IPS-18c (cell line): ENCODE results near the gene CX3CR1.

Experiments
- H3K4me3 ChIP-seq: 2 replicates; pipeline ENCODE4 v1.7.0; 2013; ENCODE audit warnings: low read depth, mild to moderate bottlenecking, low read length, moderate library complexity; ENCODE audit not compliant: insufficient read depth
- H3K9me3 ChIP-seq: one replicate; pipeline ENCODE4 v1.6.1; 2013; ENCODE audit warnings: mild to moderate bottlenecking, low read length, moderate library complexity; ENCODE audit not compliant: control insufficient read depth, insufficient read depth

CX3CR1 gene

DNA sequence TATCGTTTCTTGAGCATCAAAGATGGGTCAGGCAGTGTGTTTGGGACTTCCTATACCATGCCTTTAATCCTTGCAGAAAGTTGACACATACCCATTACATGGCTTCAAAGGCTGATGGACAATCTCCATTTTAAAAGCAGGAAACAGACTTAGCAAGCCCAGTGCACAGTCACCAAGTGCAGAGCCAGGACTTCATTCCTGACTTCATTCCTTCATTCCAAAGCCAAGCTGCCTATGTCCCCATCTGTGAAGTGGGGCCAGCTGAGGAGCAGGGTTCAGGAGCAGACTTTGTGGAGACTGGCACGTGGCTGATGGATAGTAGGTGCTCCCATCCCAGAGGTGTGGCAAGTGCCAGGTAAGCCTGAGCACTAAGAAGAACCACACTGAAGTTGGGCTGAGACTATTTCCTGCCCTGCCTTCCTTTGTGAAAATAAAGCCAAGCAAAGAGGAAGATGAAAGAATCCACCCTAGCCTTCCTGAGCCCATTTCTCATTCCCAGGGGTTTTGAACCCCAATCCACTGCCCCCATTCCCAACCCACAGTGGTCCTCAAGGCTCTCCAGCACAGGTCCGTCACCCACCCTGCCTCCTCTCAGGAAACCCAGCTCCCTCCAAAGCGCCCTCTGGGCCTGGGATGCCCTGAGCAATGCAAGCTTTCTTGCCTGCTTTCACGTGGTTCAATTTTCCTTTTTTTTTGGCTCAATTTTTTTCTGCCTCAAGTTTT, 1.8 kb downstream of the CX3CR1 start:
- Histone ChIP-seq H3K4me3 (no peak overlapping the region), H3K9me3 (peaks cover 2% of the 10 kb centered on the region)

DNA sequence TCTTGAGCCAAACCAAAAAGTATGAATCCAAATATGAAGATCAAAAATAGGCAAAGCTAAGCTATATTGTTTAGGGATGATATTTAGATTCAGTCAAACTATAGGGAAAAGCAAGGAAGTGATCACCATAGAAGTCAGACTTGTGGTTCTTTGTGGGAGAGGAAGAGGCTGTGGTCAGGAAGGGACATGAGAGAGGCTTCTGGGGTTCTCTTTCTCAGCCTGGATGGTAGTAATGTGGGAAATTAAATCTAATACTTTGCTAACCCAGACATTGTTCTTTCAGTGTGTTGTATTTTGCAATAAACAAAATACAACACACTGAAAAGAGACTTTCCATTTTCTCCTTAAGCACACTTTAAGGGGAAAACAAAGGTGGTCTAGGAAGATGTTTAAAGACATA, 3.1 kb downstream of the CX3CR1 start:
- H3K4me3 ChIP-seq = no peak overlapping the region

DNA sequence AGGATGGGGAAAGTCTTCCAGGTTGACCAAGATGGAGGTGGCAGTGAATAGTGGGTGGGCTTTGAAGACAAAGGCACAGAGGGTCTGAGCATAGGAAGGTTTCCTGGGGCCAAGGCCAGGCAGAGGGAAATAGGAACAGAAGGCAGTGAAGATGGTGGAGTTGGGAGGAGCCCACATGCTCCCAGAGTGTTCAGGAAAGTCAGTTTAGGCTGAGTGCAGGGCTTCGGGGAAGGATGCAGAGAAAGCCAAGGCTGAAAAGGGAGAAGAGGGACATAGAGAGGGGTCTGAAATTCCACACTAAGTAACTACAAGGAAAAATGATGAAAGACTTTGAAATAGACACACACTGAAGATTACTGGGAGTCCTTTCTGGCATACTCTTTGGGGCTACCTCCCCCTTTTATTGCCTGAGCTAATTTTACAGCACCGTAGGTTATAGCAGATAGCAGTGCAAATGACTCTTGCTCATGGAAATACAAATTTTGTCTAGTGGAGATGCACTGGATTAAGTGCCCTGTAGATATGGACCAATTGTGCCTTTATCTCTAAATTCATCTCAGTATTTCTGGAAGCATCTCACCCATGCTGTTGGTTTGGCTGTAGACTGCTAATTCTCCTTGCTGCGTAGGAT, 3.8 kb downstream of the CX3CR1 start:
- H3K9me3 ChIP-seq = peaks cover 2% of the 10 kb centered on the region

More for the DNA sequence above, 3.1 kb downstream of the CX3CR1 start:
- H3K9me3 ChIP-seq = peaks cover 2% of the 10 kb centered on the region

DNA sequence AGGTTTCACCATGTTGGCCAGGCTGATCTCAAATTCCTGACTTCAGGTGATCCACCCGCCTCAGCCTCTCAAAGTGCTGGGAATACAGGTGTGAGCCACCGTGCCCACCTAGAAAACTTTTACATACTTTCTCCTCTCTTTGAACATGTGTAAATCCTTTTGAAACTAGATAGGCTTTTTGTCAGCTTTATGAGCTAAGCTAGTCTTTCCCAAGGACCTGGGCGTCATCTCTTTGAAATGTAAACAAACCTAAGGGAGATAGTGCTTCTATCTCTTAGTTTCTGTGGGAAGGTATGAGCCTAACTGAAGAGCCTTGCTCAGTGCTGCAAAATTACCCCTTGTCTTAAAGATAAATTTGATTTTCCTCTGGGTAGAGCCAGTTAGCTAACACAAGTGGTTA, 4.8 kb downstream of the CX3CR1 start:
- Histone ChIP-seq H3K4me3 (no peak overlapping the region), H3K9me3 (peaks cover 2% of the 10 kb centered on the region)

More for the DNA sequence above, 3.8 kb downstream of the CX3CR1 start:
- H3K4me3 ChIP-seq = no peak overlapping the region

DNA sequence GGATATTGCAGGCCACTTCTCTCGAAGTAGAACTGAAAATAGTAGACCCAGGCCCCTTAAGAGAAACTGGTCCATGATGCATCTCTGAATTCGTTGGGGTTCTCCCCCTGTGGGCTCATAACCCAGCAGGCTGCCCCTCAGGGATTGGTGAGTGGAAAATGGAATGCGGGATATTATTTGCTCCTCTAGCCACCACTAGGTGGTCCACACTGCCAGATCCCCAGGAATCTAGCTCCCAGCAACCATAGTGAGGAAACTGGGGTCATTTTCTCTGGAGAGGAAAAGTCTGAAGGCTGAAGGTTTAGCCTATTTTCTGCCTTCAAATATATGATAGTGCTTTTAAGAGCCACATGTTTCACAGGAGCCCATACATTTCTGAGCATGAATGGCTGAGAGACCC, 6.7 kb downstream of the CX3CR1 start:
- H3K9me3 ChIP-seq = peaks cover 2% of the 10 kb centered on the region
- H3K4me3 ChIP-seq = no peak overlapping the region

DNA sequence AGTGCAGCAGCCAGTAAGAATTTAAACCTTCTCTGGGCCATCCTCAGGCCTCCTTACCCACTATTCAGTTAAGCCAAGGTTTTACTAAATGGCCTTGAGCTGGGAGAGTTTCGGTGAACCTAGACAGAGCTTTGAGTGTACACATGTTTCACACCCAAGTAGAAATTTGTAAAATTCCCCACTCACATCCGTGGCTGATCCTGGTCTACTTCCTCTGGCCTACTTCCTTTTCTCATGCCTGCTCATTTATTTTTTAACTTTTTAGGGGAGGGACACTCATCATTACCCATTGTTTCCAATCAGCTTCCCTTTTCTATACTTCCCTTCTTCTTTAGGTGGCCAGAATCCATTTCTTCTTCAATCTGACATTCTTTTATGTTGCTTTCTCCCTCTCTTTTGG, 7.6 kb downstream of the CX3CR1 start:
- Histone ChIP-seq H3K9me3 (peaks cover under 1% of the 10 kb centered on the region), H3K4me3 (no peak overlapping the region)

DNA sequence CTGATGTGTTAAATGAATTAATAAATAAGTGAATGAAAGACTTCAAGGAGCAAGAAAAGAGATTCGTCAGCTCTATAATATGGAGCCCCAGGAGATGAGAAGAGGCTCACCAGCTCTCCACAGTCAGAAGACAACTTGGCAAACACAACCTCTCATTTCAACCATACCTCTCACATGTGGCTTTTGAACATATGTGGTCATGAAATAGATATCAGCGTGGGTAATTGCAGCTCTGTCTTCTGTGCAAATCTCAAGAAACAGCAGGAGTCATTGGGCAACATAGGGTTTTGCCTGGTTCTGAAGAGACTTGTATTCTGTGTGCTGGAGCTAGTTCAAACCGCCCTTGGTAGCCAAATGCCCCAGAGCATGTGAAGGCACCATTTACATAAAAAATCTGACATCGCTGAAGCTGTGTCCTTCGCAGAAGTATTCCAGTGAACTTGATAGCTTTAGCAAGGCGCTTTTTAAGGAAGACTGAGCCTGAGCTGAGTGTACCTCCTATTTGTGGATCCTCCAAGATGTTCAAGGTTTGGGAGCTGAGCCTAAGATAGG, 8.4 kb downstream of the CX3CR1 start:
- Histone ChIP-seq H3K4me3 (no peak overlapping the region), H3K9me3 (no peaks in the 10 kb centered on the region)

DNA sequence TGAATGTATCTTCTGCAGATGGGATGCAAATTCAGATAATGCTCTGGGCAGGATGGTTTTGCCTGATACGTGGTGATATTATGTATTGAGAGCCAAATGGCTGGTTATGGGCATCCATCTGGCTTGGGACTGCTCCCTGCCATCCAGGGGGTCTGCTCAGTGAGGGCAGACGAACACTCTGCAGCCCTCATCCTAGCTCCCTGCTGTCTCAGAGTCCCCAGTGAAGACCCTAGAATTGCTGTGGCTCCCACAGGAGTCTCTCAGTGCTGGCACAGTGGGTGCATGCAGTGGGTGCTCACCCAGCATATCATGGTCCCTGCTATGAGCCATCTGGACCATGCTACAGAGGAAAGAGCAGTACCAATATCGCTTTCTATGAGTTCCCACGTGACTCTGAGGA, 10.3 kb downstream of the CX3CR1 start:
- H3K9me3 ChIP-seq = no peaks in the 10 kb centered on the region
- H3K4me3 ChIP-seq = no peak overlapping the region

DNA sequence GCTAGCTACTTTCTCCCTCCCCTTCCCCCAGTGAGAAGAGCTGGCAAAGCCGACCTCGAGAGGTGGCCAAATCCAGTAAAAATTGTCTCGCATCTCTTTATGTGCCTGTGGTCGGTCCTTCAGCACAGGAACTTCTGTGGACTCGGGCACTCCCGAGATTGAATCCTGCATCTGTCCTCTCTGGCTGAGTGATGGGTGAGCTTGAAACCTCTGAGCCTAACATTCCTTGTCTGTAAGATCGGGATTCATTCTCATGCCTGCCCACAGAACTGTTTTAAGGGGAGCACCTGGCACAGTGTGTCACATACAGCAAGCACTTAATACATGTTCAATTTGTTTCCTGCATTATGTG, 11.3 kb downstream of the CX3CR1 start:
- Histone ChIP-seq H3K9me3 (no peaks in the 10 kb centered on the region), H3K4me3 (no peak overlapping the region)

DNA sequence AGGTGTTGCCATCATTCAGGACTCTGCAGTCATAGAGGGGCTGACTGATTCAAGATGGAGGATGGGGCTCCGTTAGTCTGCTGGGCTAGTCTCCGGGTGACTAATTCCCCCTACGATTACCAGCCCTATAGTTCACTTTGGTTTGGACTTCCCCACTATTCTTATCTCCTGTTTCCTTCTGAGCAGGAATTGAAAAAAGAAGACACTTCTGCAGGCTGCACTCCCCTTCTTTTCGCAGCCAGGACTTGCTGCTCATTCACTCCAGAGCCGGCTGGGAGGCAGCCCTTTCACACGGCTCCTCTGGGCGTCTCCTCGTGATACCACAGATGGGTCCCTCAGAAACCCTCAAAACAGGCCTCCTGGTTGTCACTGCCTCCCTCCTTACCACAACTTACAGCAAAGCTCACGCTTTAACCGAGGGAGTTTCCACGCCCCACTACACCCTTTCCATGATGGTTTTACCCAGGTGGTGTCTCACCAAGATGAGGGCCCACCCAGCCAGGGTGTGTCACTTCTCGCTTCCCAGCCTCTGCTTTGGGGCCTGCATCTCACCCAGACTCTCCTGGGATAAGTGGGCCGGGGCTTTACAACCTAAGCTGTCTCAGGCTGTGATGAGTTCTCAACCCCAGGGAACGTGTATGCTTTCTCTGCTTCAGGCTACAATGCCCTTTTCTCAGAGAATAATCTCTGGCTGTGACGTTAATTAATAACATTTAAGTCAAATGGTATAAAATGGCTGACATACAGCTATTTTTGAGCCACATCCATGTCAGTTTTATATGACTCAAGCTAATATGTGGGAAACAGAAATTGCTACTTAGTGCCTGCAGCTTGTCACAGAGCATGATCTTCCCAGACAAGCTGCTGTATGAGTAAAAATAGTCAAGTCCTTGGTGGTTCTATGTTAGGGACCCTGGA, 11.9 kb downstream of the CX3CR1 start:
- H3K9me3 ChIP-seq = no peaks in the 10 kb centered on the region
- H3K4me3 ChIP-seq = no peak overlapping the region

DNA sequence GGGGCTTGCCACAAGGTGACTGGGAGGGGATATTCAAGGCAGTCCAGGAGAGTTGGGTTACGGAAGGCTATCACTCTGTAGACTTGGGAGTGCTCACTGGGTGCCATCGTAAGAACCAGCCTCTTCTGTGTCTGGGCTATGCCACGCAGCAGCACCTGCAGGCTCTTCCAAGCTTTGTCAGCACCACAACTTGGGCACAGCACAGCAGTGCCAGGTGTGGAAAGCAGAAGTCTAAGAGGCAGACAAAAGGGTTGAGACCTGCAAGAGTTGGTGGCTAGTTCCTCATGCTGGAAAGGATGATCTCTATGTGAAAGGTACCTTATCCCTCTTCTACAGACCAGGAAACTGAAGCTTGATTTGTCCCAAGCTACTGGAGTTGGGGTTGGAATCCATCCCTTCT, 15.8 kb downstream of the CX3CR1 start:
- H3K4me3 ChIP-seq = no peak overlapping the region
- H3K9me3 ChIP-seq = no peaks in the 10 kb centered on the region

DNA sequence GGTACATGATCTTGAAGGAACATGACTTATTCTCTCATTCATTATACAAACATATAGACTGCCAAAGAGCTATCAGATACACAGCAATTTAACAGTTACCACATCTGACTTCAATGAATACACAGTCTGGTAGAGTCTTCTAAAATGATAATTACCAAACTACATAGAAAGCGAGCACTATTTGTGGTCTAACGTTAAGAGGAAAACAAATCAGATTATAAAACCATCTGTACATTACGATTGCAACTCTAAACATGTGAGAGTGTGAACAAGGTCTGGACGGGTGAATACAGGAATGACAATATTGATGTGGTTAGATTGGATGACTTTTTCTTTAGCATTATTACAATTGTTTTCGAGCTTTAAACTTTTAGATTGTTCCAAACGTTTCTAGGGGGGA, 16.3 kb downstream of the CX3CR1 start:
- no peaks in the 10 kb centered on the region for H3K9me3 ChIP-seq
- no peak overlapping the region for H3K4me3 ChIP-seq

DNA sequence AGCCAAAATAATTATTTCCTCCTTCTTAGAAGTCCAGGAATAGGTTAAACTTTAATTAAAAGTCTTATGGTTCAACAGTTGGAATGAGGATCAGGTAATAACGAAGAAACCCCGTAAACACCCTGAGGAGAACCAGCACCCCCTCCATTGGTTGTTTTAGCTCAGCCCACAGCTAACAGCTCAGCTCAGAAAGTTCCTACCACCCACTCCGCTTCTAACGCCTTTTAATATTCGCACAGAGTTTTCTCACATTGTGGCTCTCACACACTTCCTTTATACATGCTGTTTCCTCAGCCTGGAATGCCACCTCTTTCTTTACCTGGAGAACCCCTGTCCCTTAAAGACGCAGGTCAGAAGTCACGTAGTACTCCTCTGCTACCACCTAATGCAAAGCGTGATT, 17.0 kb downstream of the CX3CR1 start:
- Histone ChIP-seq H3K9me3 (no peaks in the 10 kb centered on the region), H3K4me3 (no peak overlapping the region)

DNA sequence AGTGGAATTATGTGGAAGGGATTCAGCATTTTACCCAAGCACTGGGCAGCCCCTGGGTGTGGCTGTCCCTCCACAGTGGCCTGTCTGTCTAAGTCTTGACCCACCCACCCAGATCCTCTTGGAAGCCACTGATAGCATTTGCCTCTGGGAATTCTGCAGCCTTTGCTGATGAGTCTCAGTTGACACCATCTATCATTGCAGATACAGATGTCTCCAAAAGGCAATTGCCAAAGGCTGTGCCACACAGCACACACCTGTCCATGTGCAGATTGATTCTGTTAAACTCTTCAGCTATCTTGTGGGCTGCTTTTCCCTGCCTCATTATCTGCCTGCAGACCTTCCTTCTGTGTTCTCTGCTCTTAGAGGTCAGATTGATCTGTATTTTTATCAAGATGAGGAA, 18.1 kb downstream of the CX3CR1 start:
- Histone ChIP-seq H3K9me3 (no peaks in the 10 kb centered on the region), H3K4me3 (no peak overlapping the region)

DNA sequence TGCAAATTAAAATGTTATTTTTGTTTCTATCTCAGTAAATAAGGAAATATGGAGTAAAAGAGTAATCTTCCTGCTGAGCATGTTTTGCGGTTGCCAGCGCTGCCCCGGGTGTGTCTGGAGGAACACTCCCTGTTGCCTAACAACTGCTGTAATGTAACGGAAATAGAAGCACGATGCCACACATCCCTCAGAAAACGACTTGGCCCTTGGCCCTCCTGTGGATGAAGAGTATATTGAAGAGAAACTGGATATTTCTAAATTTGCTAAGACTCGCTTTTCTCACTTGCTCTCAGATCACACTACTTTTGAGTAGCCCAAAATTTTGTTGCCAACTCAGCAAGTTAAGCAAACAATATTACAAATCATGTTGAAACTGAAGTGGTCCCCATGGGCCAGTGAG, 18.9 kb downstream of the CX3CR1 start:
- no peak overlapping the region for H3K4me3 ChIP-seq
- no peaks in the 10 kb centered on the region for H3K9me3 ChIP-seq

DNA sequence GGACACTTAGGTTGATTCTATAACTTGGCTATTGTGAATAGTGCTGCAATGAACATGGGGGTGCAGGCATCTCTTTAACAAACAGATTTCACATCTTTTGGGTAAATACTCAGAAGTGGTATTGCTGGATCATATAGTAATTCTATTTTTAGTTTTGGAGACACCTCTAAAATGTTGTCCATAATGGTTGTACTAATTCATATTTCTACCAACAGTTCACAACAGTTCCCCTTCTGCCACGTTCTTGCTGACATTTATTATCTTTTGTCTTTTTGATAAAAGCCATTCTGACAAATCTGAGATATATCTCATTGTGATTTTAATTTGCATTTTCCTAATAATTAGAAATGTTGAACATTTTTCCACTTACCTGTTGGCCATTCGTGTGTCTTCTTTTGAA, 19.5 kb downstream of the CX3CR1 start:
- H3K4me3 ChIP-seq = no peak overlapping the region
- no peaks in the 10 kb centered on the region for H3K9me3 ChIP-seq

DNA sequence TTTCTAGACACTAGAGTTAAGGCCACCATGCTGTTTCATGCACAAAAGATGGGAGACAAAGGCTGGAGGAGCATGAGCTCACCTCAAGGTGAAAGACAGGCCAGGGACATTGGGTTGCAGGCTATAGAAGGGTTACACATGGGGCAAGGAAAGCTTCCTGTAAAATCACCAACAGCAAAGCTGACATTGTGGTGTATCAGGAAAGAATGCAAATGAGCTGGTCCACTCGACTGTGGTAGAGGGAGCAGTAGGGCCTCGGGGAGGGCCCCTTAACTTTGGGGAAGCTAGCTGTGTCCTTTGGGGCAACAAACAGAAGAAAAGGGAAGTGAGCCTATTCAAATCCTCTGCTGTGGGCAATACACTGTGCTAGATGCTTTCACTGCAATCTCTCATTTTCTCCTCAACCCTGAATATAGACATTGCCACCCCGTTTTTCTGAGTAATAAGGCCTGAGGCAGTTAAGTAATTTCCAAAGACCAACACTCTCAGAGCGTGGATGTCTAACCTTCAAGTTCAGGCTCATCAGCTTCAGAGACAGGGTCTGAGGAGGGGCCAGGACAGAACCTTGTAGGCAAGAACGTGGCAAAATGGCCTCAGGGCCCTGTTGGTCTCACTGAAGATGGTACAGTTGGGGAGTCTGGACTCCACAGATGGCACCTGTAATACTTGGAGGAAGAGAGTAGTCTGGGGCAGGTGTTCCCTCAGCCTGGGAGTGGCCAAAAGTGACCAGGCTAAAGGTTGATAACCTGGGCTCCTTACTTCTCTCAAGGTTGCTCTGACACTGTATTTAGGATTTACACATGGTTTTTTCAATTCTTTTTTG, 24.1 kb downstream of the CX3CR1 start:
- Histone ChIP-seq H3K9me3 (no peaks in the 10 kb centered on the region), H3K4me3 (no peak overlapping the region)
